ENCODE measurements around the gene CENPF. TPM values are rescaled to one million over a fixed set of nuclear protein-coding genes. Genes with fewer than 3 reads are reported as not detected.
A peak's percentile ranks its signal among the peaks of the same experiment; 100 is the strongest.

CENPF gene
- total and polyA plus RNA-seq, 2 of the 13 experiments (the other 11 are each of a cell fraction or from before 2014, with no cell fraction given) = 14.7 to 84.9 TPM

DNA sequence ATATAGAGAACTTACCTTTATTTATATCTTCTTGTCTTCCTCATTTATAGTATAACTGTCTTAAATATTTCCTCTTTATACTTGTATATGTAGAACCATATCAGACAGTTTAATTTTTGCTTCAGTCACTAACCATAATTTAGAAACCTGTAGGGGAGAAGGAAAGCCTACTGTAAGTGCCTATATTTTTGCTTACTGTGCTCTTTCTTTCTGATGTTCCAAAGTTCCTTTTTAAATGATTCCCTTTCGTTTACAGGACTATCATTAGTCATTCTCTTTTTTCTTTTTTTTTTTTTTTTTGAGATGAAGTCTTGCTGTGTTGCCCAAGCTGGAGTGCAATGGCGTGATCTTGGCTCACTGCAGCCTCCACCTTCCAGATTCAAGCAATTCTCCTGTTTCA is 109.7 kb downstream of the CENPF start:
- no peaks in the 10 kb centered on the region for H3K79me2 ChIP-seq (ENCODE audit: insufficient read depth, low read length)
- no peak overlapping the region for H3K27ac ChIP-seq (ENCODE audit: extremely low read length, insufficient read depth, low read length)
- ChIA-PET POLR2A (no interaction called here), CTCF (ENCODE audit: low intra/inter-chr PET ratio, low total read pairs) (no interaction called here)
- H2AFZ ChIP-seq (ENCODE audit: low read length) = no peak overlapping the region
- no peaks in the 10 kb centered on the region for H4K20me1 ChIP-seq (ENCODE audit: insufficient read depth, low read length)
- ATAC-seq = no peak
- in situ Hi-C loops (cut with HindIII; ENCODE audit: extremely low pct_ligation_motif_present, low pct_unique_long_range_greater_than_20kb) (no loop called here), intact Hi-C loops (cut with micrococcal nuclease; ENCODE audit: unreplicated experiment) (no loop called here)
- peaks cover 5% of the 10 kb centered on the region for H3K4me1 ChIP-seq (ENCODE audit: insufficient read depth, low read length)
- no peaks in the 10 kb centered on the region for H3K36me3 ChIP-seq (replicated peaks in 1 of 2; ENCODE audit: control insufficient read depth in 1 of 2, insufficient read depth in 2 of 2, low read length in 2 of 2)
- 16% methylated on average over 2 of the region's 2 CpGs for WGBS (ENCODE audit: low lambda C conversion rate)
- H3K27me3 ChIP-seq (ENCODE audit: control insufficient read depth in 1 of 2, insufficient read depth in 2 of 2, low read length in 2 of 2) = no peaks in the 10 kb centered on the region
- no peak for DNase-seq (ENCODE audit: low spot score)
- no TSS peak for BruUV-seq (replicated peaks)
- H3K4me3 ChIP-seq (replicated peaks in 1 of 3; ENCODE audit: insufficient read depth in 1 of 3, low read depth in 2 of 3, low read length in 3 of 3) = no peak overlapping the region
- FAIRE-seq = no peak
- TF ChIP-seq KDM3A (CRISPR knock-in tag; IDR thresholded peaks at IDR 0.05; ENCODE audit: low read depth) = no peak
- no peak for TF ChIP-seq CREB1 (IDR thresholded peaks at IDR 0.05)
- no peak for TF ChIP-seq CREB1 (CRISPR knock-in tag; IDR thresholded peaks at IDR 0.05)
- no peak for TF ChIP-seq ZNF766 (CRISPR knock-in tag; IDR thresholded peaks at IDR 0.05; ENCODE audit: borderline replicate concordance)
- no peak for TF ChIP-seq HCFC1 (IDR thresholded peaks at IDR 0.05; ENCODE audit: low read depth, low read length)
- peak; percentile 69 to 76 for TF ChIP-seq MAFK (conservative IDR thresholded peaks at IDR 0.05 in 1 of 2, IDR thresholded peaks at IDR 0.05 in 1 of 2; ENCODE audit: low read length in 2 of 2)
- no peak for TF ChIP-seq ZNF160 (CRISPR knock-in tag; IDR thresholded peaks at IDR 0.05)
- peak; percentile 68 for TF ChIP-seq MAFF (IDR thresholded peaks at IDR 0.05; ENCODE audit: low read depth, low read length)
- TF ChIP-seq MIXL1 (CRISPR knock-in tag; IDR thresholded peaks at IDR 0.05) = no peak
- no peaks in the 10 kb centered on the region for H3K9me3 ChIP-seq (ENCODE audit: low read length)
- H3K9ac ChIP-seq (ENCODE audit: insufficient read depth, low read depth, low read length) = no peak overlapping the region
- H3K4me2 ChIP-seq (ENCODE audit: low read depth, low read length) = no peak overlapping the region

Other genes with a start within 250 kb of the CENPF start
- 4.7 and 8.4 TPM in 2 replicates for gene PTPN14, start 51.6 kb upstream of the CENPF start, total RNA-seq (2016; rRNA removed; fragmentation: Illumina TruSeq; extraction: Trizol)
- 3.8 and 3.9 TPM in 2 replicates for gene PTPN14, start 51.6 kb upstream of the CENPF start, polyA plus RNA-seq (2011; rRNA removed)